ENCODE results near the gene CSRNP2. TPM values are rescaled to one million over a fixed set of nuclear protein-coding genes. Genes with fewer than 3 reads are reported as not detected.

CSRNP2 gene
- total RNA-seq, 4 donors from 2014 or later = 17.3 to 29.5 (median 22.0) TPM

DNA sequence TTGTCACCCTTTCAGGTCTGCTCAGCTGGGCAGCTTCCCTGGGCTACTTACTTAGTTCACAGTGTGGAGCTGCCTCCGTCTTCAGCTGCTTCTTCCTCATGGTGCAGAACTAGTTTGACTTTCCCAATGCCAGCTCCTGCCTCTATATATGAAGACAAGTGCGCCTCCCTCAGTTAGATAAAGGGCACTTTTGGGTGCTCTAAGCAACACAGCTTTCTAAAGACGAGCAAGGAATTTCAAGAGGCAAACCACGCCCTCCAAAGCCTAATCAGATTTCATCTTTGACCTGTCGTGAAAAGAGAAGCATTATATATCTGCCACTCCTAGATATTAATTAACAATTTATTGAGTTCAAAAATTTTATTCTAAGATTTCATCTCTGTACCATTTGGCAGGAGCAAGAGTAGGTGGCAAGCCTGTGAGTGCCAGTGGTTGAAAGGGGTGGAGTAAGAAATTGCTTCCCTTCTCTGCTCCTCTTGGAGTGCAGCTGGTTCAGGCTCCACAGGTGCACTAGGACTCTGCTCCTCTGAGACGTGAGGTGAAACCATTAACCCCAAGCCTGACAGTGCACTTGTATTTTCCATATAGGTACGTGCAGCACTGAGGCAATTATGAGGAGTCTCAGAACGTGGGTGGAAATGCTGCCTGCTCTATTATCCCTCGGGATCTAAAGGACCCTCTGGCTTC is 55.1 kb downstream of the CSRNP2 start:
- Histone ChIP-seq H3K27ac (no peak overlapping the region), H3K27me3 (no peaks in the 10 kb centered on the region), H3K9me3 (no peaks in the 10 kb centered on the region), H3K4me3 (no peak overlapping the region), H3K4me1 (peaks cover 15 to 16% of the 10 kb centered on the region in 2 donors), H3K36me3 (no peaks in the 10 kb centered on the region)
- ATAC-seq (no peak), DNase-seq (peak in 1 of 2 donors; percentile 43)
- TF ChIP-seq, protein P1, sequence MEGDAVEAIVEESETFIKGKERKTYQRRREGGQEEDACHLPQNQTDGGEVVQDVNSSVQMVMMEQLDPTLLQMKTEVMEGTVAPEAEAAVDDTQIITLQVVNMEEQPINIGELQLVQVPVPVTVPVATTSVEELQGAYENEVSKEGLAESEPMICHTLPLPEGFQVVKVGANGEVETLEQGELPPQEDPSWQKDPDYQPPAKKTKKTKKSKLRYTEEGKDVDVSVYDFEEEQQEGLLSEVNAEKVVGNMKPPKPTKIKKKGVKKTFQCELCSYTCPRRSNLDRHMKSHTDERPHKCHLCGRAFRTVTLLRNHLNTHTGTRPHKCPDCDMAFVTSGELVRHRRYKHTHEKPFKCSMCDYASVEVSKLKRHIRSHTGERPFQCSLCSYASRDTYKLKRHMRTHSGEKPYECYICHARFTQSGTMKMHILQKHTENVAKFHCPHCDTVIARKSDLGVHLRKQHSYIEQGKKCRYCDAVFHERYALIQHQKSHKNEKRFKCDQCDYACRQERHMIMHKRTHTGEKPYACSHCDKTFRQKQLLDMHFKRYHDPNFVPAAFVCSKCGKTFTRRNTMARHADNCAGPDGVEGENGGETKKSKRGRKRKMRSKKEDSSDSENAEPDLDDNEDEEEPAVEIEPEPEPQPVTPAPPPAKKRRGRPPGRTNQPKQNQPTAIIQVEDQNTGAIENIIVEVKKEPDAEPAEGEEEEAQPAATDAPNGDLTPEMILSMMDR (IDR thresholded peaks at IDR 0.05 in 4 of 5, conservative IDR thresholded peaks at IDR 0.05 in 1 of 5) = peak in 2 of 5 experiments; percentile 7 to 22
- TF ChIP-seq POLR2A (IDR thresholded peaks at IDR 0.05) = no peak
- in situ Hi-C loops (cut with MboI; ENCODE audit: low sequenced_read_pairs in 4 of 4) = loop anchor here in 1 of 4 donors (10.0 kb wide), 1 partner anchor 103 kb away; a partner anchor contains a TSS
- intact Hi-C loops (cut with DNase I; ENCODE audit: low total_unique reads) = loop anchor here (1.0 kb wide), 1 partner anchor 203 kb away; no protein-coding TSS in a partner anchor

DNA sequence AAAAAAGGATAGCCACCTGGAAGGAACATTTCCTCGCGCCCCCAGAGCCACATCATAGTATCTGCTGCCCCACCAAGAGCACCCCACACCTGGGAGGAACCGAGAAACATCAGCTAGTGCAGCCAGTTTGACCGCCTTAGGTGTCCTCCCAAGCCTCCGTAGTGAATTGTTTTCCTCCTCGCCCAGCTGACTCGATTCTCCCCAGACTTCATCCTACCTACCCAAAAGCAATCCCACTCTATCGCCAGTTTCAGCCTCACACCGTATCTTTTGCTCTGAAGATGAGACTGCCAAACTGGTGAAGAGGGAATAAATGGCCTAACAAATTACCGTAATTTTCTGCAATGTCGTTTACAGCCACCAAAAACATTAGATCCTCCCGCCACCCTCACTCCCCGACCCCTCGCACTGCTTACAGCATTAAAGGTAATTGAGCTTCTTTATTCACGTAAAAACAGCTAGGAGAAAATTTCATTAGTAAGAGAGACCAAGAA is 56.0 kb downstream of the CSRNP2 start:
- H3K9me3 ChIP-seq = no peaks in the 10 kb centered on the region
- peaks cover 17 to 24% of the 10 kb centered on the region in 2 donors for H3K4me1 ChIP-seq
- TF ChIP-seq POLR2A (IDR thresholded peaks at IDR 0.05) = no peak
- TF ChIP-seq, protein P1 (IDR thresholded peaks at IDR 0.05 in 4 of 5, conservative IDR thresholded peaks at IDR 0.05 in 1 of 5) = no peak
- DNase-seq (no peak), ATAC-seq (no peak)
- no peaks in the 10 kb centered on the region for H3K27me3 ChIP-seq
- intact Hi-C loops (cut with DNase I; ENCODE audit: low total_unique reads) (loop anchor here (2.0 kb wide), 3 partner anchors 21 to 263 kb away; partner anchors contain the start of genes ATF1 and LETMD1), in situ Hi-C loops (cut with MboI; ENCODE audit: low sequenced_read_pairs in 4 of 4) (loop anchor here in 1 of 4 donors (10.0 kb wide), 1 partner anchor 103 kb away; a partner anchor contains a TSS)
- no peak overlapping the region for H3K4me3 ChIP-seq
- H3K27ac ChIP-seq = no peak overlapping the region
- H3K36me3 ChIP-seq = no peaks in the 10 kb centered on the region

DNA sequence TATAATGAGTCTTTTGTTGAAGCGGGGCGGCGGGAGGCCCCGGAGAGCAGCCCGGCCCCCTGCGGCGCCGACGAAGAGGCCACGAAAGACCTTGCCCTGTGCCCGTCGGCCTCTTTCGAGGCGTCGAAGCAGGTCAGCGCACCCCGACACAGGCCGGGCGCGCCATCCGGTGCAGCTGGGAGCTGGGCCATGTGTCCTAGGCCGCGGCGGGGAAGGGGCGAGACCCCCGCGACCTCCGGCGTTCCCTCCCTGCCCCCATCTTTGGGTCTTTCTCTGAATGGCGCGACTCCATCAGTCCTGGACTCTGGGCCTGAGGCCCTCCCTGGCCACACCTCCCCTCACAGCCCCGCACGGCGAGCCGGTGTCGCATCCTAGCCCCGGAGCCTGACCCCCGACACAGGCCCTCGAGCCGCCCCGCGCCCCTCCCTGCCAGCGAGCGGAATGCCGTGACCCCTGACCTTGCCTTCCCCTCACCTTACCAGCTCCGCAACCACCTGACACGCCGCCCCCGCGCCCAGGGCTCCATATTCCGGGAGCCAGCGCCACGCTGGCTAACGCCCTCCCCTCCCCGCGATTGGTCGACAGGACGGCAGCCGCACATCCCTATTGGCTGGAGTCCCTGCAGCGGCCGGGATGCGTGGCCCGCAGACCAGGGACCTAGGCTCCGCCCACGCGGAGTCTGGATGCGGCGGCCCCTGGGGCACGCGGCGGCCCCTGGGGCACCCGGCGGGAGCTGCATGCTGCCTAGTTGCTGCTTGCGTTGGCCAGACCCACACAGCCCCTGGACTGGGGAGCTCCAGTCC is 57.4 kb downstream of the CSRNP2 start, which contains the start of gene SLC11A2:
Gene SLC11A2 (minus strand): TSS at position 549 of the 803 bp plus-strand sequence. CDS start 15,656 bp downstream, outside the sequence.
- peak; percentile 74 for ATAC-seq
- intact Hi-C loops (cut with DNase I; ENCODE audit: low total_unique reads) = loop anchor here (2.0 kb wide), 4 partner anchors 23 to 261 kb away; partner anchors contain the start of genes ATF1 and LETMD1
- no peaks in the 10 kb centered on the region for H3K36me3 ChIP-seq
- in situ Hi-C loops (cut with MboI; ENCODE audit: low sequenced_read_pairs in 4 of 4) = loop anchor here in 1 of 4 donors (10.0 kb wide), 1 partner anchor 101 kb away; a partner anchor contains a TSS
- peaks cover 27 to 33% of the 10 kb centered on the region in 2 donors for H3K4me1 ChIP-seq
- DNase-seq = peak; percentile 97 to 98
- peak within 1 kb of the TSS; percentile 93 to 100 (median 97) for H3K27ac ChIP-seq
- H3K4me3 ChIP-seq = peak within 1 kb of the TSS; percentile 72 to 97 (median 90)
- TF ChIP-seq, protein P1 (IDR thresholded peaks at IDR 0.05 in 4 of 5, conservative IDR thresholded peaks at IDR 0.05 in 1 of 5) = peak in 2 of 5 experiments; percentile 6 to 27
- TF ChIP-seq POLR2A (IDR thresholded peaks at IDR 0.05) = peak; percentile 79 to 88
- H3K9me3 ChIP-seq = no peaks in the 10 kb centered on the region
- no peaks in the 10 kb centered on the region for H3K27me3 ChIP-seq

DNA sequence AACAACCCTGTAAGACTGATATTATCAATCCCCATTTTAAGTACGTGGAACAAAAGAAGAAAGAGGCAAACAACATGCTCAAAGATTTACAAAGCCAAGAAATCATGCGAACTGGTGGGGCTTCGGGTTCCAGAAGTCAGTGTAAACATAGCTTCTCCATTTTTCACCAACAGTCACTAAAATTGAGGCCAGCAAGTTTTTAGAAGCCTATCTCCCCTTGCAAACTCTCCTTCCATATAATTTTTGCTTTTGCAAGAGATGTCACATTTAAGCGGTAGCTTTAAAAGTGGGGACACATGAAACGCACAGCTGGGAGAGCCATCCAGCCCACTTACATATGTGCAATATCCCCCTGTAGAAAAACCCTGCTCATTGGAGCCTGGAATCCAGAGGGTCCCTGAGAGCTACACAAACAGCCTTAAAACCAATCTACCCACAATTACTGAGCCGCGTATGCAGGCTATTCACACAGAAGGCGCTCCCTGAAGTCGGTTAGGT is 58.0 kb downstream of the CSRNP2 start:
- Histone ChIP-seq H3K27me3 (no peaks in the 10 kb centered on the region), H3K36me3 (no peaks in the 10 kb centered on the region), H3K27ac (peak overlapping the region; percentile 93 to 100 (median 97)), H3K9me3 (no peaks in the 10 kb centered on the region), H3K4me1 (peaks cover 30 to 33% of the 10 kb centered on the region in 2 donors), H3K4me3 (peak overlapping the region; percentile 72 to 97 (median 90))
- in situ Hi-C loops (cut with MboI; ENCODE audit: low sequenced_read_pairs in 4 of 4) = loop anchor here in 1 of 4 donors (10.0 kb wide), 1 partner anchor 101 kb away; a partner anchor contains a TSS
- ATAC-seq (peak in 1 of 2 donors; percentile 7), DNase-seq (no peak)
- TF ChIP-seq, protein P1 (IDR thresholded peaks at IDR 0.05 in 4 of 5, conservative IDR thresholded peaks at IDR 0.05 in 1 of 5) = no peak
- TF ChIP-seq POLR2A (IDR thresholded peaks at IDR 0.05) = no peak
- intact Hi-C loops (cut with DNase I; ENCODE audit: low total_unique reads) = loop anchor here (2.0 kb wide), 1 partner anchor 41 kb away; no protein-coding TSS in a partner anchor
